ENCODE measurements around the gene FBXO31. TPM values are rescaled to one million over a fixed set of nuclear protein-coding genes. Genes with fewer than 3 reads are reported as not detected.
"Not testable (repeated sequence)": the region's sequence is repeated elsewhere in the genome, so short reads cannot be mapped to it uniquely, and the experiment has no call there.

The FBXO31 gene
- polyA plus RNA-seq, 3 donors: 18.3 to 26.1 (median 25.7) TPM

DNA sequence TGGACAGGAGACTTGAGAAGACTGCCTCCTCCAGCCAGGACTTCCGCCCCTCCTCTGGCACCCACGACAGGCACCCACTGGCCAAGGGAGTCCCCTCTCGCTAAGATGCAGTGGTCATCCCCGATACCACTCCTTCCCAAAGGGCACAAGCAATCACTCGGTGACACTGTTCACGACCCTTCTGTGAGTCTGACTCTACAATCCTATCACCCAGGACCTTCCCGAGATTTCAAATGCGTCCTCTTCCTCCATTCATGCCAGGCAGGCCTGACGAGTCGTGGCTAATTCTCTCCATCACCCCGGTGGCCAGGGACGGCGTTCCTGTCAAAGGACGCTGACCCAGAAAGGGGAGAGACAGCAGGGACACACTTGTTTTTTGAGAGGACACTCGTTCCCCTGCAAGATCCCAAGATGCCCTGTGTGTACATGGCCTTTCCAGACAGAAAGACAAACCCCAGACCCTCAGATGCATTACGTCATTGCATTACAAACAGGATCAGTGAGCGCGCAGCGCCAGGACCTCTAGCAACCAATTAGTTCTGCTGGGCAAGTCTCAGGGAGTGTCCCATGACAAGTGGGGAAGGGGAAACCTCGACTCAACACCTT is 12.2 kb downstream of the FBXO31 start:
- no peak for DNase-seq (ENCODE audit: extremely low read depth in 1 of 11, low read depth in 9 of 11, low spot score in 4 of 11)

GRCh38 chr16:87369796-87370719 is 13.5 kb downstream of the FBXO31 start:
- no peak for DNase-seq (ENCODE audit: extremely low read depth in 1 of 11, low read depth in 9 of 11, low spot score in 4 of 11)

DNA sequence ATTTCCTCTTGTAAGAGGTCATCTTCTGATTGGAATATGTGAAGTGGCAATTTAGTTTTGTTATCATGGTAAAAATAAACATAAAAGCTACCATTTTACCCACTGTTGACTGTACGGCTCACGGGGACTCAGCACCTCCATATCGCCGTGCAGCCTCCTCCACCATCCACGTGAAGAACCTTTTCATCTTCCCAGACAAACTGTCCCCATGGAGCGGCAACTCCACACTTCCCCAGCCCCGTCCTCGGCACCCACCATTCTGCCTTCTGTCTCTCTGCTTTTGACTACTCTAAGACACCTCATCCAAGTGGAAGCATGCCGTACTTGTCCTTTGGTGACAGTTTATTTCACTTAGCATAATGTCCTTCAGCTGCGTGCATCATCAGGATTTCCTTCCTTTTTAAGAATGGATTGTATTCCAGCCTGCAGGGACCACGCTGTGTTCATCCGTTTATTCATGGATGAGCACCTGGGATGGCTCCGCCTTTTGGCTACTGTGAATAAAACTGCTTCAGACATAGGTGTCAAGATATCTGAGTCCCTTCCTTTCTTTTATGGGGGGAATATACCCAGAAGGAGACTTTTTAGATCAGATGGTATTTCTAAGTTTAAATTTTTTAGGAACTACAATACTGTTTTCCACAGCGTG is 14.3 kb downstream of the FBXO31 start:
- DNase-seq (ENCODE audit: extremely low read depth in 1 of 11, low read depth in 9 of 11, low spot score in 4 of 11): no peak

- no peak for DNase-seq (ENCODE audit: extremely low read depth in 1 of 11, low read depth in 9 of 11, low spot score in 4 of 11)
Measured at GRCh38 chr16:87368029-87368770, 15.4 kb downstream of the FBXO31 start.

- no peak for DNase-seq (ENCODE audit: extremely low read depth in 1 of 11, low read depth in 9 of 11, low spot score in 4 of 11)
Measured at GRCh38 chr16:87367529-87367928, 16.0 kb downstream of the FBXO31 start.

DNA sequence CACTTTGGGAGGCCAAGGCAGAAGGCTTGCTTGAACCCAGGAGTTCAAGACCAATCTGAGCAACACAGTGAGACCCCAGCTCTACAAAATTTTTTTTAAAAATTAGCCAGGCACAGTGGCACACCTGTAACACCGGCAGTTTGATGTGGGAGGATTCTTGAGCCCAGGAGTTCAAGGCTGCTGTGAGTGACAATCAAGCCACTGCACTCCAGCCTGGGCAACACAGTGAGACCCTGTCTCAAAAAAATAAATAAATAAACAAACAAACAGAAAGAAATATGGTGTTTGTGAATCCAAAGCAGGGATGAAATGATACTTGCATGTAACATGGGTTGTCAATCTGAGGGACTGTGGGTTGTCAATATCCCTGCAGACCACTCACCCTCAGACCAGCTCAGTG is 16.6 kb downstream of the FBXO31 start:
- DNase-seq (ENCODE audit: extremely low read depth in 1 of 11, low read depth in 9 of 11, low spot score in 4 of 11): no peak

- no peak for DNase-seq (ENCODE audit: extremely low read depth in 1 of 11, low read depth in 9 of 11, low spot score in 4 of 11)
Measured at GRCh38 chr16:87366288-87366687, 17.3 kb downstream of the FBXO31 start.

DNA sequence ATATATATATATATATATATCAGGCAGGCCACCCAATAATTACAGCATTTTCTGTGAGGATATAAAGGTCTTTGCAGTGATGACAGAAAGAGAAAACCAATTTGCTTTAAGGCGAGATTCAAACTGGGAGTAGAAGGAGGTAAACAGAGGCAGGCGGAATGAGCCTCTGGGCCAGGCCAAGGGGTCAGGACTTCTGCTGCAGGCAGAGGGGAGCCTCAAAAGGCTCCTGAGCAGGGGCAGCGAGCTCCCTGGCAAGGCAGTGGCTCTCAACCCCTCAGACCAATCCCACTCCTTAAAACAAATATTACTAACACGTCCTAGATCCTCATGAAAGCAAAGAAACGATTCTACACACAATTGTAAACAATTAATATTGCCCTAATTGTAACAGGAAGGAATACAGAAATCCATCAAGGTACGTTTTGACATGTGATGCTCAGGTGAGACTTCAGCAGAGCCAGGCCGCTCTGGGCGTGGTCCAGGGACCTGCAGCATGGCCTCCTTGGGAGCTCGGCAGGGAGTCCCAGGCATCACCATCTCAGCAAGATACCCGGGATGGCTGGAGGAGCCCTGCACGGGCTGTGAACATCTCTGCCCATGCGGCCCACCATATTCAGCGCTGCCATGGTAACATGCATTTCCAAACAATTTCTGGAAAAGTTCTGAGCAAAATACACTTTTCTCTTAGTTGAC is 18.4 kb downstream of the FBXO31 start:
- no peak for DNase-seq (ENCODE audit: extremely low read depth in 1 of 11, low read depth in 9 of 11, low spot score in 4 of 11)

DNA sequence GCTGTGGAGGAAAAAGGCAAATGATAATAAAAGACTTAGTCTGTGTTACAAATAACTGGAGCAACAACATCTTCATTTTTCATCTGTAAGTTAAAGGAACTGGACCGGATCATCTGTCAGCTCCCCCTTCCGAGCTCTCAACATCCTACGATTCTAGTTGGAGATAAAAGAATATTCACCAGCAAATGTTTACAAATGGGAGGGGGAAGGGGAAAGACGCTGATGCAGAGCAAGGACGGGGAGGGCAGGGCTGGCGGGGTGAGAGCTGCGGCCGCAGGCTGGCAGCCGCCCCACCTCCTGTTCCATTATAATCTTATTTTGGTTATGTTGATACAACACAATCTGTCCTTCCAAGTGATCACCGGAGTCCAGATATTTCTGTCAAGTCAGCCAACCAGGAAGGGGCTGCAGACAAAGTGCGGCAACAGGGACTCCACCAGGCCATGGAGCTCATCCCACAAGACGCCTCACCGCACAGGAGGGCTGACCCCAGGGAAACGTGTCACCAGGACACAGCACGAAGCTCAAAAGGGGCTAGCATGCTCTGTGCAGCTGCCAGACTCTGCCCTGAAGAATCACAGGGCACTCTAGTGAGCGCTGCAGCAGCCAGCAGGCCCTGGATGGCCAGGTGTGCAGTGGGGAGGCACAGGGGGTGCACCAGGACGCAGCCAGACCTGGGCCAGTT is 19.7 kb downstream of the FBXO31 start:
- DNase-seq (ENCODE audit: extremely low read depth in 1 of 11, low read depth in 9 of 11, low spot score in 4 of 11): no peak

DNA sequence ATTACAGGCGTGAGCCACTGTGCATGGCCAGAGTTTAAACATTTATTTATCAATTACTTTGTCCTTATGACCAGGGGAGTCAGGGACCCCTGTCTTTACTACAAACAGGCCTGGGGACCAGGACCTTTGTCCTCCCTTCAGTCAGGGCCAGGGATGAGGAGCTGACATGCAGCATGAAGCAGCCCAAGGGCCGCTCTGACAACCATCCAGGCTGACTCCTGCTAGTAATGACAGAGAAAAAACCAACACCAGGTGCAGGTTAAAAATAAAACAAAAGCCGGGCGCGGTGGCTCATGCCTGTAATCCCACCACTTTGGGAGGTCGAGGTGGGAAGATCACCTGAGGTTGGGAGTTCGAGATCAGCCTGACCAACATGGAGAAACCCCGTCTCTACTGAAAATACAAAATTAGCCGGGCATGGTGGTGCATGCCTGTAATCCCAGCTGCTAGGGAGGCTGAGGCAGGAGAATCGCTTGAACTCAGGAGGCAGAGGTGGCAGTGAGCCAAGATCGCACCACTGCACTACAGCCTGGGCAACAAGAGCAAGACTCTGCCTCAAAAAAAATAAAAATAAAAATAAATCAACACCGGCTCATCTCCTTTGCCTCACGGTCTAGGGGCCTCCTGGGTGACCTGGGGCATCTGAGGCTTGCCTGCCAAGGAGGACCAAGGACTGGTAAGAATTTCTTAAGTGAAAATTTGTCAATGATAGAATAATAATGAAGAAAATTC is 20.6 kb downstream of the FBXO31 start:
- DNase-seq (ENCODE audit: extremely low read depth in 1 of 11, low read depth in 9 of 11, low spot score in 4 of 11): not testable (repeated sequence)

DNA sequence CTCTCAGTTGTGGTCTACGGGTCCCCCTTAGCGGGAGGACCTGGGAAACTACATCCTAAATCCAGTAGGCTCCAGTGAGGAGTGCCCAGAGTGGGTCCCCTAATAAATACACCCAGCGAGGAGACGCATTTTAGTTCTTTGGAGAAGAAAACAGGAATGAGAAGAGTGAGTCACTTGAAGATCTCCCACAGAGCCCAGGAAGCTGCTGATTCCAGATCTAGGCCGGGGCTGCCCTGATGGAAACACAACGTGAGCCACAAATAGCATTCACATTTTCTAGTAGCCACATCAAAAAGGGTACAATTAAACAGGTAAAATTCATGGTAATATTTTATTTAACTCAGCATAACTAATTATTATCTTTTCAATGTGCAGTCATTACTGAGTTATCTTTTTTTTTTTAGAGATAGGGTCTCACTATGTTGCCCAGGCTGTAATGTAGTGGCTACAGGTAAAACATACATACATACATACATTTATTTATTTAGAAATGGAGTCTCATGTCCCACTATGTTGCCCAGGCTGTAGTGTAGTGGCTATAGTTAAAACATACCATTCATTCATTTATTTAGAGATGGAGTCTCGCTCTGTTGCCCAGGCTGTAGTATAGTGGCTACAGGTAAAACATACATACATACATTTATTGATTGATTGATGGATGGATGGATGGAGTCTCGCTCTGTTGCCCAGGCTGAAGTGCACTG is 21.5 kb downstream of the FBXO31 start:
- DNase-seq (ENCODE audit: extremely low read depth in 1 of 11, low read depth in 9 of 11, low spot score in 4 of 11): no peak

- DNase-seq (ENCODE audit: extremely low read depth in 1 of 11, low read depth in 9 of 11, low spot score in 4 of 11): no peak
Measured at GRCh38 chr16:87360862-87361610, 22.5 kb downstream of the FBXO31 start.

DNA sequence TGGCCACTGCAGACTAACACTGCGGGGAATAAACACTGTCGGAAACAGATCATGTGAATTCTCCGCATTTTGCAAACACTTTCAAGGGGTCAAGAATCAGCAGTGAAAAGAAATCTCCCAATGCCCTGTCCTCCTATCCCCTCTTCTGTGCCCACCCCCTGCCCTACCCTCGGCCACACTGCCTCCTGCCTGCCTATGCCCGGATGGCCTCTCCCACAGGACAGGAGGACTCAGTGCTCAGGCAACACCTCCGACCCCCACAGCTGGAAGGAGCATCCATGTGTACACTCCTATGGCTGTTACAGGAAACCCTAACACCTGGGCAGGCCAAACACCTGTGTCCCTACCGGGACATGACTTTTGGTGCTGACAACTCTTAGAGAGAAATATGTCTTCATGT is 24.5 kb downstream of the FBXO31 start:
- no peak for DNase-seq (ENCODE audit: extremely low read depth in 1 of 11, low read depth in 9 of 11, low spot score in 4 of 11)

DNA sequence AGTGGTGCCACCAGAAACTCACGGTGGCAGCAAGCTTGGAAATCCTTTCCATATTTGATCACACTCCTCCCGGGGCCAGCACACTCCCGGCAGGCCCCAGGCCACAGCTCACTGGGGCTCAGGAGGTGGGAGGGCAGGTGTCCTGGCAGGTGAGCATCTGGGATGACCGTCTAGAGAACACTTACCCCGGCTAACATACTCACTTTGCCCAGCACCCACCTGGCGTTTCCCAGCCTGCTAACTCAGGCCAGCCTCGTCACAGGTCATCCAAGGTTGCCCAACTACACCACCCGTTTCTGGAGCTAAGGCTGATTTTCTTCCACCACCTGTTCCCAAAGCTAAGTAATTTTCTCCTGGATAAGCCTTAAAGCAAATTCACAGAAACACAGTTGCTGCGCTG is 24.9 kb downstream of the FBXO31 start:
- DNase-seq (ENCODE audit: extremely low read depth in 1 of 11, low read depth in 9 of 11, low spot score in 4 of 11): no peak

DNA sequence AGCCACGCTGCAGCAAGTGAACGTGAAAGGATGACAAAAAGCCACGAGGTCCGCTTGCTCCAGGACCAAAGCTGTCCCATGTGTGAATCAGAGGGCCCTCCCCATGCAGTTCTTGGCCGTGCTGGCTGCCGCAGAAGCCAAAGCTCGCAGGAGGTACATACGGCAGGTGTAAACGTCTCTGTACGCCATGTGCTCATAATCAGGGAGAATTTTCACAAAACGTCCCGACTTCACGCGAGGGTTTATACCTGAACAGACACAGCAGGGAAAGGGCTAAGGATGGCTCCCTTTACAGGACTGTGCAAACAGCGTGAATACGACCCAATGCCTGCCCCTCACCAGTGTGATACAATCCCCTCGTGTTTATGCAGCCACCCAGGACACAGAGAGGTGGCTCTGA is 25.3 kb downstream of the FBXO31 start:
- DNase-seq (ENCODE audit: extremely low read depth in 1 of 11, low read depth in 9 of 11, low spot score in 4 of 11): no peak

DNA sequence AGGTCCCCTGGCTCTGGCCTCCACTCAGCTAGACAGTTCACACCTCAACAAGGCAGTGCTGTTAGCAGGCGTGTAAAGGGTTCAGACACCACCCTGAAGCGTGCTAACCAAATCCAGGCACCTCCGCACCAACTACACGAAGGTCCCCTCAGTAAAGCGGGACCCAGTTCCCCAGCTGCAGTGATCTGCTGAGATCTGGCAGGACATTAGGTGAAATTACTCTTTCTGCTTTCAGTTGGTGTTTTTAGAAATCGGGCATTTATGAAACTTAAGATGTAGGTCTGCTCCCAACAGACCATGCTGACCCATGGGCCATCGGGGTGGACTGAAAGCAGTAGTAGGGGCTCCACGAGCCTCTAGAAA is 27.1 kb downstream of the FBXO31 start:
- DNase-seq (ENCODE audit: extremely low read depth in 1 of 11, low read depth in 9 of 11, low spot score in 4 of 11): no peak

DNA sequence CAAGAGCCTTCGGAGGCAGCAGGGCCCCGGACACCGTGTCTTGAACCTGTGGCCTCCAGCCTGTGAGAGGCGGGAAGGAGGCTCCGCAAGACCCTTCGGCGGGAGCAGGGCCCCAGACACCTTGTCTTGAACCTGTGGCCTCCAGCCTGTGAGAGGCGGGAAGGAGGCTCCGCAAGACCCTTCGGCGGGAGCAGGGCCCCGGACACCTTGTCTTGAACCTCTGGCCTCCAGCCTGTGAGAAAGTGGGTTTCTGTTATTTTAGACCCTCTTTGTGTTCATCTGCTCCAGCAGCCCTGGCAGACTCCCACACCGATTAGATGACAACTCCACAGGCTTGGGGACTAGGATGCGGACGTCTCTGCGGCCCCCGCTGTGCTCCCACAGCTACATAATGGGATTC is 30.0 kb downstream of the FBXO31 start:
- no peak for DNase-seq (ENCODE audit: extremely low read depth in 1 of 11, low read depth in 9 of 11, low spot score in 4 of 11)
